CD4-positive, alpha-beta T cell (primary cell): ENCODE data around the gene HIGD2A. TPM values are rescaled to one million over a fixed set of nuclear protein-coding genes. Genes with fewer than 3 reads are reported as not detected.
A peak's percentile ranks its signal among the peaks of the same experiment; 100 is the strongest.

Experiments
- ATAC-seq: fragments of 200-7000 bp; cut with Tn5 transposase; one replicate; pipeline ENCODE4 v1.10.0; 2022; ENCODE audit warnings: mild to moderate bottlenecking; ENCODE audit not compliant: poor library complexity
- CTCF ChIA-PET: fragments of 350-600 bp; sonication (Branson Sonifier 250); formaldehyde crosslinking; loops from one replicate; lab custom pipeline; 2021; ENCODE audit warnings: antibody characterized with exemption, inconsistent platforms; lab: Charles Lee
- POLR2A ChIA-PET: fragments of 350-600 bp; sonication (Branson Sonifier 250); formaldehyde crosslinking; loops from one replicate; lab custom pipeline; 2021; ENCODE audit warnings: antibody characterized with exemption, inconsistent platforms; lab: Charles Lee
- DNase-seq, 14 experiments: peaks; one replicate each; pipeline ENCODE4 v3.0.0-alpha.2; 2013 to 2020; ENCODE audit warnings: mixed read lengths in 2 of 14
- H3K27ac ChIP-seq, 2 donors: one replicate each; pipeline versions ENCODE4 v1.5.1 to v1.7.0; 2013; ENCODE audit warnings: low read length in 2 of 2, low read depth in 1 of 2, mild to moderate bottlenecking in 1 of 2
- H3K27me3 ChIP-seq, 2 experiments: 1 replicate in 1 of 2; 2 replicates in 1 of 2; pipeline versions ENCODE4 v1.6.1 to v1.7.0; 2013; ENCODE audit warnings: low read length in 2 of 2, control low read depth in 1 of 2, mild to moderate bottlenecking in 1 of 2, moderate library complexity in 1 of 2; ENCODE audit not compliant: insufficient read depth in 2 of 2, control insufficient read depth in 1 of 2
- H3K36me3 ChIP-seq: one replicate; pipeline ENCODE4 v1.6.1; 2013; ENCODE audit warnings: low read length, control low read depth; ENCODE audit not compliant: insufficient read depth
- H3K4me1 ChIP-seq: one replicate; pipeline ENCODE4 v1.6.1; 2013; ENCODE audit warnings: low read length, control low read depth; ENCODE audit not compliant: insufficient read depth
- H3K4me3 ChIP-seq: one replicate; pipeline ENCODE4 v1.5.1; 2013; ENCODE audit warnings: mild to moderate bottlenecking, low read length, moderate library complexity
- H3K9me3 ChIP-seq, 2 experiments: 1 replicate in 1 of 2; 2 replicates in 1 of 2; pipeline versions ENCODE4 v1.6.1 to v1.7.0; 2013; ENCODE audit warnings: low read length in 2 of 2, mild to moderate bottlenecking in 2 of 2, control low read depth in 1 of 2, moderate library complexity in 1 of 2; ENCODE audit not compliant: control insufficient read depth in 1 of 2, insufficient read depth in 1 of 2
- H3K27ac Mint-ChIP-seq: one replicate; pipeline ENCODE4 v1.8.0; 2020; ENCODE audit warnings: mixed read lengths
- H3K27me3 Mint-ChIP-seq: one replicate; pipeline ENCODE4 v1.8.0; 2021; ENCODE audit warnings: mixed read lengths
- H3K36me3 Mint-ChIP-seq: one replicate; pipeline ENCODE4 v1.8.0; 2021; ENCODE audit warnings: low read depth, mixed read lengths
- H3K4me1 Mint-ChIP-seq: one replicate; pipeline ENCODE4 v1.8.0; 2021; ENCODE audit warnings: low read depth, mixed read lengths
- H3K4me3 Mint-ChIP-seq: one replicate; pipeline ENCODE4 v1.8.0; 2020; ENCODE audit warnings: mild to moderate bottlenecking, mixed read lengths
- H3K9me3 Mint-ChIP-seq: one replicate; pipeline ENCODE4 v1.8.0; 2020; ENCODE audit warnings: mixed read lengths
- CTCF ChIP-seq: fragments of 200-600 bp; IDR thresholded peaks from one replicate; pipeline ENCODE4 v1.8.0; 2022; ENCODE audit warnings: antibody characterized with exemption, mild to moderate bottlenecking
- intact Hi-C, 2 experiments: fragments of 100-400 bp; cut with DNase I in 1 of 2; cut with micrococcal nuclease in 1 of 2; formaldehyde crosslinking; loops; one replicate each; pipeline versions ENCODE4 v1.15.1 to v1.9.0; 2023 to 2025; cut with DNase I, micrococcal nuclease
- total RNA-seq, 174 experiments: library from RNA in 2 of 174; stranded (reverse) in 2 of 174; gene quantifications; one replicate each; pipeline ENCODE4 v1.2.3 and lab custom pipeline; 2021 to 2026

The HIGD2A gene
- total RNA-seq, 2 experiments from 2014 or later: 98.2 to 104 TPM

- CTCF ChIA-PET: no interaction called here
- Mint-ChIP-seq H3K4me1 (no peaks in the 10 kb centered on the region), H3K4me3 (no peak overlapping the region)
Measured at GRCh38 chr5:176397736-176398420, 9.3 kb downstream of the HIGD2A start.

GRCh38 chr5:176400382-176401156 lies 12.0 kb downstream of the HIGD2A start:
- H3K9me3 Mint-ChIP-seq: no peaks in the 10 kb centered on the region
- ATAC-seq (no peak), DNase-seq (peak in 1 of 14 experiments; percentile 11)
- no peak overlapping the region for H3K4me3 ChIP-seq
- no peaks in the 10 kb centered on the region for H3K4me1 Mint-ChIP-seq
- ChIA-PET POLR2A (no interaction called here), CTCF (interaction anchor here (1.0 kb wide), 1 partner anchor 142 kb away, joined by 3 read pairs; no protein-coding TSS in a partner anchor)
- no peak overlapping the region for H3K27ac ChIP-seq
- H3K4me3 Mint-ChIP-seq: no peak overlapping the region
- H3K27me3 Mint-ChIP-seq: no peaks in the 10 kb centered on the region
- H3K27ac Mint-ChIP-seq: no peak overlapping the region
- intact Hi-C loops: no loop called here
- H3K27me3 ChIP-seq: no peaks in the 10 kb centered on the region
- peaks cover 42% of the 10 kb centered on the region for H3K36me3 Mint-ChIP-seq
- peaks cover 22% of the 10 kb centered on the region for H3K36me3 ChIP-seq
- no peak for TF ChIP-seq CTCF
- H3K4me1 ChIP-seq: no peaks in the 10 kb centered on the region
- H3K9me3 ChIP-seq: no peaks in the 10 kb centered on the region

More at GRCh38 chr5:176397736-176398420, 9.3 kb downstream of the HIGD2A start:
- Mint-ChIP-seq H3K9me3 (no peaks in the 10 kb centered on the region), H3K27me3 (no peaks in the 10 kb centered on the region), H3K27ac (peak overlapping the region; percentile 50), H3K36me3 (peaks cover 48% of the 10 kb centered on the region)
- intact Hi-C loops: no loop called here
- ATAC-seq (no peak), DNase-seq (peak in 1 of 14 experiments; percentile 8)
- H3K4me1 ChIP-seq: no peaks in the 10 kb centered on the region
- H3K27ac ChIP-seq: no peak overlapping the region
- H3K27me3 ChIP-seq: no peaks in the 10 kb centered on the region
- POLR2A ChIA-PET: no interaction called here
- peaks cover 0 to under 1% of the 10 kb centered on the region in 2 experiments for H3K9me3 ChIP-seq
- no peak overlapping the region for H3K4me3 ChIP-seq
- no peak for TF ChIP-seq CTCF
- peaks cover 24% of the 10 kb centered on the region for H3K36me3 ChIP-seq

GRCh38 chr5:176401281-176402205 lies 13.0 kb downstream of the HIGD2A start:
- CTCF ChIA-PET: no interaction called here
- Mint-ChIP-seq H3K27me3 (no peaks in the 10 kb centered on the region), H3K9me3 (no peaks in the 10 kb centered on the region), H3K4me1 (no peaks in the 10 kb centered on the region), H3K4me3 (no peak overlapping the region), H3K36me3 (peaks cover 46% of the 10 kb centered on the region), H3K27ac (no peak overlapping the region)
- no peak for TF ChIP-seq CTCF
- ATAC-seq (no peak), DNase-seq (no peak)
- H3K27ac ChIP-seq: no peak overlapping the region
- peaks cover 25% of the 10 kb centered on the region for H3K36me3 ChIP-seq
- H3K4me3 ChIP-seq: no peak overlapping the region
- peaks cover 3% of the 10 kb centered on the region for H3K4me1 ChIP-seq
- POLR2A ChIA-PET: no interaction called here
- intact Hi-C loops: no loop called here
- no peaks in the 10 kb centered on the region for H3K27me3 ChIP-seq
- no peaks in the 10 kb centered on the region for H3K9me3 ChIP-seq
